GM23338 (cell line): ENCODE measurements around the gene ISG20.

Experiments used
- EZH2 ChIP-seq: fragments of 200-600 bp; sonication (generic); IDR thresholded peaks from one replicate; pipeline ENCODE4 v1.8.0; 2017; ENCODE audit warnings: antibody characterized with exemption, mild to moderate bottlenecking, low read depth; ENCODE audit not compliant: unreplicated experiment
- POLR2AphosphoS5 ChIP-seq: IDR thresholded peaks from 2 replicates; pipeline ENCODE4 v1.6.1; 2016; ENCODE audit warnings: antibody characterized with exemption, low read depth
- STAT1 ChIP-seq: IDR thresholded peaks from one replicate; pipeline ENCODE4 v1.6.1; 2016; ENCODE audit warnings: antibody characterized with exemption; ENCODE audit not compliant: unreplicated experiment
- TF ChIP-seq, protein P1 (sequence below): IDR thresholded peaks from one replicate; pipeline ENCODE4 v1.6.1; 2018; ENCODE audit warnings: antibody characterized with exemption; ENCODE audit not compliant: unreplicated experiment
- TF ChIP-seq, protein P2 (sequence below), 2 experiments: fragments of 200-600 bp in 1 of 2; sonication (generic) in 1 of 2; conservative IDR thresholded peaks; 2 replicates each; pipeline versions ENCODE4 v1.5.1 to v1.6.1; 2016 to 2017; ENCODE audit warnings: antibody characterized with exemption in 2 of 2, low read depth in 2 of 2, mild to moderate bottlenecking in 2 of 2, moderate library complexity in 1 of 2

DNA sequence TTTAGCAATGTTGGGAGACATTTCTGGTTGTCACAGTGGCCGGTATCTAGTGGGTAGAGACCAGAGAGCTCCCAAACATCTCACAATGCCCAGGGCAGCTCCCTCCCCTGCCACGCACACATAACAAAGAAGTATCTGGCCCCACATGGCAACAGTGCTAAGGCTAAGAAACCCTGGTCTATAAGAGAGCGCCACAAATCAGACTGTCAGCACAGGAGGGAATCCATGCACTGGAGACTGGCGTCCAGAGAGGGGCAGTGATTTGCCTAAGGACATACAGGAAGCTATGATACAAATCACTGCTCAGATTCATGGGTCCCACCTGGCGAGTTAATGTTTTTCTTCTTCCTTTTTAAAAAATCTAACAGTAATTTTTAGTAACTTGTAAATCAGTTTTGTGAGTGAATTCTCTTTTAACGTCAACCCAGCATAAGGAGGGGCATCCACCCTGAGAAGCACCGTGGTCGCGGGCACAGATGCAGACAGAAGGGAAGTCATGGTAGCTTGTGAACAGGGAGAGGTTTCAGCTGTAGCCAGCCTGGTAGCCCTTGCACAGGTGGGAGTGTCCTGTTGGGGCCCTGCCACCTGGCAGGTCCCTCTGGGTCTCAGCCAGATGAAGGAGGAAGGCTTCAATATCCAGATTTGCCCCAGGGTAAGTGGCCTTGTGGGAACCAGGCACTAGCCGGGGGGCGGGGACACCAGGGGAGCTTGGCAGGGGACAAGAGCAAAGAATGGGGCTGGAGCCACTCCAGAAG, 8.7 kb downstream of the ISG20 start:
- TF ChIP-seq, protein P1, sequence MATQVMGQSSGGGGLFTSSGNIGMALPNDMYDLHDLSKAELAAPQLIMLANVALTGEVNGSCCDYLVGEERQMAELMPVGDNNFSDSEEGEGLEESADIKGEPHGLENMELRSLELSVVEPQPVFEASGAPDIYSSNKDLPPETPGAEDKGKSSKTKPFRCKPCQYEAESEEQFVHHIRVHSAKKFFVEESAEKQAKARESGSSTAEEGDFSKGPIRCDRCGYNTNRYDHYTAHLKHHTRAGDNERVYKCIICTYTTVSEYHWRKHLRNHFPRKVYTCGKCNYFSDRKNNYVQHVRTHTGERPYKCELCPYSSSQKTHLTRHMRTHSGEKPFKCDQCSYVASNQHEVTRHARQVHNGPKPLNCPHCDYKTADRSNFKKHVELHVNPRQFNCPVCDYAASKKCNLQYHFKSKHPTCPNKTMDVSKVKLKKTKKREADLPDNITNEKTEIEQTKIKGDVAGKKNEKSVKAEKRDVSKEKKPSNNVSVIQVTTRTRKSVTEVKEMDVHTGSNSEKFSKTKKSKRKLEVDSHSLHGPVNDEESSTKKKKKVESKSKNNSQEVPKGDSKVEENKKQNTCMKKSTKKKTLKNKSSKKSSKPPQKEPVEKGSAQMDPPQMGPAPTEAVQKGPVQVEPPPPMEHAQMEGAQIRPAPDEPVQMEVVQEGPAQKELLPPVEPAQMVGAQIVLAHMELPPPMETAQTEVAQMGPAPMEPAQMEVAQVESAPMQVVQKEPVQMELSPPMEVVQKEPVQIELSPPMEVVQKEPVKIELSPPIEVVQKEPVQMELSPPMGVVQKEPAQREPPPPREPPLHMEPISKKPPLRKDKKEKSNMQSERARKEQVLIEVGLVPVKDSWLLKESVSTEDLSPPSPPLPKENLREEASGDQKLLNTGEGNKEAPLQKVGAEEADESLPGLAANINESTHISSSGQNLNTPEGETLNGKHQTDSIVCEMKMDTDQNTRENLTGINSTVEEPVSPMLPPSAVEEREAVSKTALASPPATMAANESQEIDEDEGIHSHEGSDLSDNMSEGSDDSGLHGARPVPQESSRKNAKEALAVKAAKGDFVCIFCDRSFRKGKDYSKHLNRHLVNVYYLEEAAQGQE, result no peak
- TF ChIP-seq, protein P2, sequence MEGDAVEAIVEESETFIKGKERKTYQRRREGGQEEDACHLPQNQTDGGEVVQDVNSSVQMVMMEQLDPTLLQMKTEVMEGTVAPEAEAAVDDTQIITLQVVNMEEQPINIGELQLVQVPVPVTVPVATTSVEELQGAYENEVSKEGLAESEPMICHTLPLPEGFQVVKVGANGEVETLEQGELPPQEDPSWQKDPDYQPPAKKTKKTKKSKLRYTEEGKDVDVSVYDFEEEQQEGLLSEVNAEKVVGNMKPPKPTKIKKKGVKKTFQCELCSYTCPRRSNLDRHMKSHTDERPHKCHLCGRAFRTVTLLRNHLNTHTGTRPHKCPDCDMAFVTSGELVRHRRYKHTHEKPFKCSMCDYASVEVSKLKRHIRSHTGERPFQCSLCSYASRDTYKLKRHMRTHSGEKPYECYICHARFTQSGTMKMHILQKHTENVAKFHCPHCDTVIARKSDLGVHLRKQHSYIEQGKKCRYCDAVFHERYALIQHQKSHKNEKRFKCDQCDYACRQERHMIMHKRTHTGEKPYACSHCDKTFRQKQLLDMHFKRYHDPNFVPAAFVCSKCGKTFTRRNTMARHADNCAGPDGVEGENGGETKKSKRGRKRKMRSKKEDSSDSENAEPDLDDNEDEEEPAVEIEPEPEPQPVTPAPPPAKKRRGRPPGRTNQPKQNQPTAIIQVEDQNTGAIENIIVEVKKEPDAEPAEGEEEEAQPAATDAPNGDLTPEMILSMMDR (conservative IDR thresholded peaks at IDR 0.05; ENCODE audit: low read depth in 2 of 2), result no peak
- TF ChIP-seq POLR2AphosphoS5 (no peak), STAT1 (no peak), EZH2 (no peak)
